Fibroblast of lung (primary cell): ENCODE data around the gene ANGPT4. TPM values are rescaled to one million over a fixed set of nuclear protein-coding genes. Genes with fewer than 3 reads are reported as not detected.

Experiments
- DNase-seq, 2 donors: peaks; one replicate each; pipeline versions ENCODE4 v3.0.0 to v3.0.0-alpha.2; 2010; ENCODE audit warnings: low read depth in 2 of 2
- H2AFZ ChIP-seq: 2 replicates; pipeline ENCODE4 v1.5.1; 2012; ENCODE audit warnings: low read length, control low read depth, inconsistent platforms
- H3K27ac ChIP-seq: 2 replicates; pipeline ENCODE4 v1.5.1; 2011; ENCODE audit warnings: low read length, control low read depth; ENCODE audit not compliant: insufficient read depth
- H3K27me3 ChIP-seq: 2 replicates; pipeline ENCODE4 v1.5.1; 2011; ENCODE audit warnings: mild to moderate bottlenecking, low read length; ENCODE audit not compliant: control insufficient read depth, insufficient read depth
- H3K36me3 ChIP-seq: 2 replicates; pipeline ENCODE4 v1.5.1; 2011; ENCODE audit warnings: low read length; ENCODE audit not compliant: control insufficient read depth, insufficient read depth
- H3K4me1 ChIP-seq: 2 replicates; pipeline ENCODE4 v1.5.1; 2011; ENCODE audit warnings: low read length; ENCODE audit not compliant: control insufficient read depth, insufficient read depth; ENCODE audit errors: extremely low read depth
- H3K4me2 ChIP-seq: 2 replicates; pipeline ENCODE4 v1.5.1; 2011; ENCODE audit warnings: low read length, control low read depth; ENCODE audit not compliant: insufficient read depth; ENCODE audit errors: extremely low read depth
- H3K4me3 ChIP-seq, 4 experiments: fragments of 200-600 bp in 1 of 4; sonication (generic) in 1 of 4; replicated peaks in 1 of 4; 2 replicates each; pipeline ENCODE4 v1.5.1; 2011 to 2016; ENCODE audit warnings: low read length in 4 of 4, low read depth in 3 of 4, mild to moderate bottlenecking in 3 of 4, control low read depth in 2 of 4, inconsistent platforms in 1 of 4, mixed read lengths in 1 of 4; ENCODE audit not compliant: insufficient read depth in 1 of 4; ENCODE audit errors: control extremely low read depth in 1 of 4
- H3K79me2 ChIP-seq: 2 replicates; pipeline ENCODE4 v1.5.1; 2012; ENCODE audit warnings: mild to moderate bottlenecking, low read length, inconsistent platforms; ENCODE audit not compliant: control insufficient read depth, insufficient read depth
- H3K9ac ChIP-seq: 2 replicates; pipeline ENCODE4 v1.5.1; 2011; ENCODE audit warnings: mild to moderate bottlenecking, low read length, control low read depth; ENCODE audit not compliant: insufficient read depth
- H3K9me3 ChIP-seq: 2 replicates; pipeline ENCODE4 v1.5.1; 2012; ENCODE audit warnings: low read depth, low read length; ENCODE audit not compliant: control insufficient read depth, insufficient read depth
- H4K20me1 ChIP-seq: 2 replicates; pipeline ENCODE4 v1.5.1; 2011; ENCODE audit warnings: low read length; ENCODE audit not compliant: control insufficient read depth, insufficient read depth; ENCODE audit errors: extremely low read depth
- EZH2 ChIP-seq: IDR thresholded peaks from 2 replicates; pipeline ENCODE4 v1.5.1; 2012; ENCODE audit warnings: low read length, control low read depth, mild to moderate bottlenecking; ENCODE audit errors: missing control alignments
- polyA plus RNA-seq, 2 donors: library from polyadenylated mRNA; depleted of rRNA in 1 of 2; stranded (reverse) in 1 of 2; unstranded in 1 of 2; fragments of >200 nt; gene quantifications; 2 replicates each; pipeline ENCODE4 v1.2.1, GENCODE V29; 2011 to 2012; ENCODE audit warnings: missing spikeins in 1 of 2
- total RNA-seq: library from RNA; depleted of rRNA; stranded (reverse); fragments of >200 nt; gene quantifications from 2 replicates; pipeline ENCODE4 v1.2.1, GENCODE V29; 2014
- TF ChIP-seq, protein P1 (sequence below), 2 donors: IDR thresholded peaks in 1 of 2; conservative IDR thresholded peaks in 1 of 2; 1 replicate in 1 of 2; 2 replicates in 1 of 2; pipeline ENCODE4 v1.5.1; 2011 to 2012; ENCODE audit warnings: low read length in 2 of 2, control low read depth in 1 of 2, inconsistent platforms in 1 of 2, low read depth in 1 of 2, mild to moderate bottlenecking in 1 of 2

ANGPT4 gene
- total and polyA plus RNA-seq, 2 donors (not counting 1 experiment from before 2014, with no cell fraction given) = under 0.01 TPM; not detected in 1

DNA sequence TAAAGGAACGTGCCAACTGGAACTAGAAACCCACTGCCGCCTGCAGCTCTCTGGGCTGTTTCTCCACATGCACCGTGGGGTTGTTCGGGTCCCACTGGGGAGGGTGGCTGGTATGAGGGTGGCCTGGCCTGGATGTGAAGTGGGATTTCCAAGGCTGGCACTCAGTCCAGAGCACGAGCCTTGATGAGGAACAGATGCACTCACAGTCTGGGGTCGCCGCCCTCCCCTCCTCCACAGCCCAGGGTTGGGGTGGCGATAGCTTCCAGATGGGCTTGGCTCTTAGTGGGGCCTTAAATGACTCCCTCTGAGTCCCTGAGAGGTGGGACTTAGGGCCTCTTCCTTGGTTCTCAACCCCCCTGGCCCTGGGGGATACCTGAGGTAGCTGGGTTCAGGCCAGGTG lies 30.7 kb upstream of the ANGPT4 start:
- no peak for TF ChIP-seq EZH2
- TF ChIP-seq, protein P1, sequence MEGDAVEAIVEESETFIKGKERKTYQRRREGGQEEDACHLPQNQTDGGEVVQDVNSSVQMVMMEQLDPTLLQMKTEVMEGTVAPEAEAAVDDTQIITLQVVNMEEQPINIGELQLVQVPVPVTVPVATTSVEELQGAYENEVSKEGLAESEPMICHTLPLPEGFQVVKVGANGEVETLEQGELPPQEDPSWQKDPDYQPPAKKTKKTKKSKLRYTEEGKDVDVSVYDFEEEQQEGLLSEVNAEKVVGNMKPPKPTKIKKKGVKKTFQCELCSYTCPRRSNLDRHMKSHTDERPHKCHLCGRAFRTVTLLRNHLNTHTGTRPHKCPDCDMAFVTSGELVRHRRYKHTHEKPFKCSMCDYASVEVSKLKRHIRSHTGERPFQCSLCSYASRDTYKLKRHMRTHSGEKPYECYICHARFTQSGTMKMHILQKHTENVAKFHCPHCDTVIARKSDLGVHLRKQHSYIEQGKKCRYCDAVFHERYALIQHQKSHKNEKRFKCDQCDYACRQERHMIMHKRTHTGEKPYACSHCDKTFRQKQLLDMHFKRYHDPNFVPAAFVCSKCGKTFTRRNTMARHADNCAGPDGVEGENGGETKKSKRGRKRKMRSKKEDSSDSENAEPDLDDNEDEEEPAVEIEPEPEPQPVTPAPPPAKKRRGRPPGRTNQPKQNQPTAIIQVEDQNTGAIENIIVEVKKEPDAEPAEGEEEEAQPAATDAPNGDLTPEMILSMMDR (conservative IDR thresholded peaks at IDR 0.05 in 1 of 2, IDR thresholded peaks at IDR 0.05 in 1 of 2; ENCODE audit: low read depth in 1 of 2, low read length in 2 of 2) = no peak
- no peaks in the 10 kb centered on the region for H3K9me3 ChIP-seq
- no peaks in the 10 kb centered on the region for H3K36me3 ChIP-seq

DNA sequence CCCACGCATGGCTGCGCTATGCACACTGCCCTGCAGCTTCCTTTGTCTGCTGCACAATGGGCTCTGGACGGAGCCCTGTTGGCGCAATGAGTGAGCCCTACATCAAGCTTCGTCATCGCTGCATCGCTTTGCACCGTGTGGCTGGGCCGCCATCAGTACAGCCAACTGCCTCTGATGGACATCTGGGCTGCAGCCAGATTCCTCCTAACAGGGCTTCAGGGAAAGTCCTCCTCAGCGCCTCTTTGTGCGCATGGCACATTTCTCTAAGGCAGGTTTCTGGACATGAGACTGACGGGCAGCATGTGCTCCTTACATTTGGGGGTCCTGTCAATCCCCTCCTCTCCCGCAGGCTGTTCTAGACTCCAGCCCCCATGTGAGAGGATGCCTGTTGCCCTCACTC lies 29.7 kb upstream of the ANGPT4 start:
- no peak overlapping the region for H2AFZ ChIP-seq
- TF ChIP-seq EZH2 = no peak
- TF ChIP-seq, protein P1 (conservative IDR thresholded peaks at IDR 0.05 in 1 of 2, IDR thresholded peaks at IDR 0.05 in 1 of 2; ENCODE audit: low read depth in 1 of 2, low read length in 2 of 2) = no peak
- no peaks in the 10 kb centered on the region for H3K4me1 ChIP-seq
- no peak overlapping the region for H3K9ac ChIP-seq
- no peaks in the 10 kb centered on the region for H3K79me2 ChIP-seq
- DNase-seq = no peak
- no peaks in the 10 kb centered on the region for H3K27me3 ChIP-seq
- H3K36me3 ChIP-seq = no peaks in the 10 kb centered on the region
- H3K4me2 ChIP-seq = no peak overlapping the region
- H4K20me1 ChIP-seq = no peaks in the 10 kb centered on the region
- no peak overlapping the region for H3K27ac ChIP-seq
- H3K4me3 ChIP-seq = no peak overlapping the region
- H3K9me3 ChIP-seq = no peaks in the 10 kb centered on the region

More for the DNA sequence above, 30.7 kb upstream of the ANGPT4 start:
- H3K27ac ChIP-seq = no peak overlapping the region
- DNase-seq = no peak
- H3K79me2 ChIP-seq = no peaks in the 10 kb centered on the region
- no peaks in the 10 kb centered on the region for H3K4me1 ChIP-seq
- no peaks in the 10 kb centered on the region for H3K27me3 ChIP-seq
- H2AFZ ChIP-seq = no peak overlapping the region
- no peak overlapping the region for H3K4me2 ChIP-seq
- H3K9ac ChIP-seq = no peak overlapping the region
- H4K20me1 ChIP-seq = no peaks in the 10 kb centered on the region
- H3K4me3 ChIP-seq = no peak overlapping the region

DNA sequence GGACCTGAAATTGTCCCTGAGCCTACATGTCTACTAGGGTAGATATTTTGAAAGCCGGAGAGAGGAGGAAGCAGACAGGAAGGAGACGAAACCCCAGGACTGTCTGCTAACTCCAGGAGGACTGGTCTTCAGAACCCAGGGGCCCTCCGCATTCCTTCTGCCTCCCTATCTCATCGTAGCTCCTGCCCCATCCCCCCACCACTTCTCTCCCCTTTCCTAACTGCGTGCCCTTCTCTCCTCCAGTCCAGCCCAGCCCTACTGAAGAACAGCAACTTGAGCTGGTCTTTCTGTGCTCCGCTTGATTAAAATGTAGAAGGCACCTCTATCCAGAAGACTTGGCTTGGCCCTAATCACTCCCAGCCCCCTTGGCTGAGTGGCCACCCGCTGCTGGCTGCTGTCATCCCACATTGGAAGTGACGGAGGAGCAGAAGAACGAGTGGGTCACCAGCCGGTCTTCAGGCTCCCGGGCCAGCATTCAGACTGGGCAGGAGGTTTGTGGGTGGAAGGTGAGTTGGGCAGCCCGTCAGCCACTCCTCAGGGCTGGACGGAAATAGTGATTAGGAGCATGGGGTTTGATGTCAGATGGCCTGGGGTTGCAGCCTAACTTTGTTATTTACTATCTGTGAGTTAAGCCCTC lies 28.8 kb upstream of the ANGPT4 start:
- DNase-seq = no peak
- H3K27ac ChIP-seq = no peak overlapping the region
- H3K9ac ChIP-seq = no peak overlapping the region
- no peak overlapping the region for H3K4me2 ChIP-seq
- TF ChIP-seq, protein P1 (conservative IDR thresholded peaks at IDR 0.05 in 1 of 2, IDR thresholded peaks at IDR 0.05 in 1 of 2; ENCODE audit: low read depth in 1 of 2, low read length in 2 of 2) = no peak
- no peak for TF ChIP-seq EZH2
- no peaks in the 10 kb centered on the region for H3K27me3 ChIP-seq
- no peaks in the 10 kb centered on the region for H3K79me2 ChIP-seq
- no peaks in the 10 kb centered on the region for H3K4me1 ChIP-seq
- no peak overlapping the region for H2AFZ ChIP-seq
- H4K20me1 ChIP-seq = no peaks in the 10 kb centered on the region
- no peak overlapping the region for H3K4me3 ChIP-seq
- H3K36me3 ChIP-seq = no peaks in the 10 kb centered on the region
- H3K9me3 ChIP-seq = no peaks in the 10 kb centered on the region
